Adrenal gland (tissue), 5 donors: ENCODE measurements around the gene BCL7A.

Source experiments
- CTCF ChIP-seq, 6 experiments: fragments of 450-650 bp in 4 of 6; fragments of 200-600 bp in 2 of 6; sonication (generic) in 1 of 6; IDR thresholded peaks; 1 replicate in 5 of 6; 2 replicates in 1 of 6; pipeline versions ENCODE4 v1.5.1 to v1.8.0; 2016 to 2021; ENCODE audit warnings: antibody characterized with exemption in 6 of 6, mild to moderate bottlenecking in 2 of 6, moderate library complexity in 1 of 6
- POLR2A ChIP-seq, 2 donors: fragments of 450-650 bp; IDR thresholded peaks; one replicate each; pipeline ENCODE4 v1.6.1; 2017; ENCODE audit warnings: antibody characterized with exemption in 2 of 2, mild to moderate bottlenecking in 2 of 2, moderate library complexity in 1 of 2
- donor health status: DM: no; HTN: no; CAD: no.

DNA sequence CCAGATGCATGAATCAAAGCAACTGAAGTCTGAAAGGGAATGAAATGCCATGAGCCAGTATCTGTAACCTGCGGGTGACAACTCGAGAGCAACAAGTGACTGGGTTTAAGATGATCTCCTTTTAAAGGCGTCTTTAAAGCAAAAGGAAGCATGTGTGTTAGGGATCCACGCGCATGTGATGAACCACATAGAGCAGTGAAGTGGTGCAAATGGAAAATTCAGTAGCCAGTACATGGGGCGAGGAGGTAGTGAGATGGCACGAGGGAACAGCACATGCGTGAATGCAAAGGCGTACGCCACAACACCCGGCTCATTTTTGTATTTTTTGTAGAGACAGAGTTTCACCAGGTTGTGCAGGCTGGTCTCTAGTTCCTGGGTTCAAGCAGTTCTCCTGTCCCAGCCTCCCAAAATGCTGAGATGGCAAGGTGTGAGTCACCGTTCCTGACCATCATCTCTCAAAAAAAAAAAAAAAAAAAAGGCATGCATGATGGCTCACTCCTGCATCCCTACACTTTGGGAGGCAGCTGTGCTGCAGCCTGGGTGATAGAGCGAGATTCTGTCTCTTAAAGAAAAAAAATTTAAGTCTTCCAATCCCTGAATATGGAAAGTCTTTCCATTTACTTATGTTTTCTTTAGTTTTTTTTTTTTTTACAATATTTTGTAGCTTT is 24.6 kb upstream of the BCL7A start:
- TF ChIP-seq CTCF (IDR thresholded peaks at IDR 0.05) (no peak), POLR2A (IDR thresholded peaks at IDR 0.05) (no peak)
